Thoracic aorta (tissue), 2 donors: Measurements from ENCODE around the gene TRAT1. TPM values are rescaled to one million over a fixed set of nuclear protein-coding genes. Genes with fewer than 3 reads are reported as not detected.

Experiments used
- ATAC-seq: fragments of 150-250 bp; one replicate; pipeline ENCODE4 v1.8.0; 2017; ENCODE audit warnings: low read depth; ENCODE audit not compliant: insufficient number of reproducible peaks, low FRiP score
- DNase-seq: peaks from one replicate; pipeline ENCODE4 v3.0.0-alpha.2; 2020; ENCODE audit warnings: low spot score
- H3K27ac ChIP-seq, 2 donors: fragments of 200-600 bp; sonication (generic); 1 replicate in 1 of 2; 2 replicates in 1 of 2; pipeline ENCODE4 v1.5.1; 2016; ENCODE audit warnings: mild to moderate bottlenecking in 2 of 2, moderate library complexity in 2 of 2
- H3K27me3 ChIP-seq: fragments of 200-600 bp; sonication (generic); replicated peaks from 2 replicates; pipeline ENCODE4 v1.6.0; 2016; ENCODE audit warnings: mild to moderate bottlenecking; ENCODE audit not compliant: insufficient read depth
- H3K36me3 ChIP-seq: fragments of 200-600 bp; sonication (generic); one replicate; pipeline ENCODE4 v1.5.1; 2016
- H3K4me1 ChIP-seq, 2 donors: fragments of 200-600 bp; sonication (generic); 1 replicate in 1 of 2; 2 replicates in 1 of 2; pipeline versions ENCODE4 v1.5.1 to v1.6.0; 2016; ENCODE audit warnings: low read depth in 2 of 2, mild to moderate bottlenecking in 1 of 2; ENCODE audit not compliant: control insufficient read depth in 1 of 2
- H3K4me3 ChIP-seq: fragments of 200-600 bp; sonication (generic); 2 replicates; pipeline ENCODE4 v1.5.1; 2016; ENCODE audit warnings: mild to moderate bottlenecking
- H3K9me3 ChIP-seq: fragments of 200-600 bp; sonication (generic); 2 replicates; pipeline ENCODE4 v1.5.1; 2016
- total RNA-seq, 2 donors: library from RNA; depleted of rRNA; stranded (reverse); fragments of >200 nt; gene quantifications; one replicate each; pipeline versions ENCODE4 v1.1.0 to v1.2.3, GENCODE V29; 2016
- TF ChIP-seq, protein P1 (sequence below): fragments of 200-600 bp; sonication (generic); IDR thresholded peaks from one replicate; pipeline ENCODE4 v1.5.1; 2019; ENCODE audit warnings: antibody characterized with exemption

TRAT1 gene
- total RNA-seq, 2 donors from 2014 or later = not detected

DNA sequence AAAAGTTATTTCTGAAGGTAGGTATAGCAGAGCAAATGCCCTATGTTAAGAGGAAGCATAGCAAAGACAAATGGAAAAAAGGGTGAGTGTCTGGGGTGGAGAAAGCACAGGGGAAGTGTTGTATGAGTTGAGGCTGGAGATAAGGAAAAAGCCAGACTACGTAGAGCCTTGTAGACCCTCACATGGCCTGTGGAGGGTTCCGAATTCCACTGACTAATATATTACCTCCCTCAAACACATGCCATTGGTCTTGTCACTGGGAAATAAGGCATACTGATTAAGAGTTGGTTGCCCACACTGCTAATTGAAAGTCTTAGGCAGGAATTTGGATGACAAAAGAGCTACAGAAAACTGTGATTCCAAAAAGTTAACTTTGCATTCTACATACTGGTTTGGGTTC is 65.2 kb downstream of the TRAT1 start:
- Histone ChIP-seq H3K27me3 (no peaks in the 10 kb centered on the region), H3K36me3 (no peaks in the 10 kb centered on the region), H3K27ac (no peak overlapping the region), H3K4me3 (no peak overlapping the region), H3K4me1 (no peaks in the 10 kb centered on the region), H3K9me3 (no peaks in the 10 kb centered on the region)
- ATAC-seq = no peak
- DNase-seq = no peak
- TF ChIP-seq, protein P1, sequence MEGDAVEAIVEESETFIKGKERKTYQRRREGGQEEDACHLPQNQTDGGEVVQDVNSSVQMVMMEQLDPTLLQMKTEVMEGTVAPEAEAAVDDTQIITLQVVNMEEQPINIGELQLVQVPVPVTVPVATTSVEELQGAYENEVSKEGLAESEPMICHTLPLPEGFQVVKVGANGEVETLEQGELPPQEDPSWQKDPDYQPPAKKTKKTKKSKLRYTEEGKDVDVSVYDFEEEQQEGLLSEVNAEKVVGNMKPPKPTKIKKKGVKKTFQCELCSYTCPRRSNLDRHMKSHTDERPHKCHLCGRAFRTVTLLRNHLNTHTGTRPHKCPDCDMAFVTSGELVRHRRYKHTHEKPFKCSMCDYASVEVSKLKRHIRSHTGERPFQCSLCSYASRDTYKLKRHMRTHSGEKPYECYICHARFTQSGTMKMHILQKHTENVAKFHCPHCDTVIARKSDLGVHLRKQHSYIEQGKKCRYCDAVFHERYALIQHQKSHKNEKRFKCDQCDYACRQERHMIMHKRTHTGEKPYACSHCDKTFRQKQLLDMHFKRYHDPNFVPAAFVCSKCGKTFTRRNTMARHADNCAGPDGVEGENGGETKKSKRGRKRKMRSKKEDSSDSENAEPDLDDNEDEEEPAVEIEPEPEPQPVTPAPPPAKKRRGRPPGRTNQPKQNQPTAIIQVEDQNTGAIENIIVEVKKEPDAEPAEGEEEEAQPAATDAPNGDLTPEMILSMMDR = no peak

DNA sequence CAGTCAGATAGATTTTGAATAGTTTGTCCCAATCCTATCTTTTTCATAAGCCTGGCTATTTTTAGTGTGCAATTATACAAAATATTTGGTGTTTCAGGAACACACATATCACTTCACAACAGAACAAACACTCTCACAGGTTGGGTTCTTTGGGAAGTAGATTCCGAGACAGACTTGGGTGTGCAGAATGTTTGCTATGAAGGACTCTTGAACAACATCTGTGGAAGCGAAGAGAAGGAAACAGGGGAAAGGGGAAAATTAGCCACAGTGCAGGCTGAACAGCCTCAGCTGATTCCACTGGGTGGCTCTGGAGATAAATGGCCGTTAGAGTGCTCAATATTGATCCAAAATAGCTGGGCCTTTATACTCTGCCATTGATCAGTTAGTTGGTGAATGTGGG is 69.2 kb downstream of the TRAT1 start:
- H3K4me3 ChIP-seq = no peak overlapping the region
- H3K4me1 ChIP-seq = no peaks in the 10 kb centered on the region

DNA sequence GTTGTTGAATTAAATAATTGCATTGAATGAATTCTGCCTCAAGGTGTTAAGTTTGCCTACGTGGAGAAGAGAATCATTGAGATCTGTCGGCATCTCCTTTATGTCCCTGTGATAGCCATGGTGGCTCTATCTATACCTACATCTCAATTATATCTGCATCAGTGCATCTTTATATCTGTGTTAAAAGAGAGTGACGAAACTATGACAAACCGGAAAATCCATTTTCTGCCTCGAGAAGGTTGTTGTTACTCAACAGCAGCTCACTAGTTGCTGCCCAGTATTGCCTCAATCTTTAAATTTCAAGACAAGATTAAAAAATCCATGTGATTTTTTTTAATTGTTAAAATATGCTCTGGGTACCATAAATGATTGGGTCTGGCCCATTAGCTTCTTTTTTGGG is 72.4 kb downstream of the TRAT1 start:
- TF ChIP-seq, protein P1 = no peak
- Histone ChIP-seq H3K9me3 (no peaks in the 10 kb centered on the region), H3K27ac (no peak overlapping the region), H3K4me1 (no peaks in the 10 kb centered on the region), H3K36me3 (no peaks in the 10 kb centered on the region), H3K27me3 (no peaks in the 10 kb centered on the region), H3K4me3 (no peak overlapping the region)
- no peak for DNase-seq
- ATAC-seq = no peak

More for the DNA sequence above, 69.2 kb downstream of the TRAT1 start:
- ATAC-seq (no peak), DNase-seq (no peak)
- Histone ChIP-seq H3K27me3 (no peaks in the 10 kb centered on the region), H3K36me3 (no peaks in the 10 kb centered on the region), H3K9me3 (no peaks in the 10 kb centered on the region), H3K27ac (no peak overlapping the region)
- TF ChIP-seq, protein P1 = no peak

DNA sequence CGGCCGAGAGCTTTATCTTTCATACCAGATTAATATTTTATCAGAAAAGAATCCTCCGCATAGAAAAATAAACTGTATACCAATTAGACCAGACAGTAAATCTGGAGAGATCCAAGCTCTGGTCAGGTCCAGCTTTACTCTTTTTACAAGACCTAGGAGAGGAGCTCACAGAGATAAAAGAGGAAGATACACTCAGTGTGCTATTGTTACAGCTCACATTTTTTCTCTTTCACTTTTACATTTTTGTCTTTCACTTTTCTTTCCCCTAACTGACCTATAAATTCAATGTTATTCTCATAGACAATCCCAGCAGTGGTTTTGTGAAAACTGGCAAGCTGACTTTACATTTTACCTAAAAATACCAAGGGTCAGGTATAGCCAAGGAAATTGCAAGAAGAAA is 75.3 kb downstream of the TRAT1 start:
- no peak for ATAC-seq
- no peaks in the 10 kb centered on the region for H3K27me3 ChIP-seq
- no peaks in the 10 kb centered on the region for H3K9me3 ChIP-seq
- TF ChIP-seq, protein P1 = no peak
- no peak overlapping the region for H3K27ac ChIP-seq
- DNase-seq = no peak
- H3K36me3 ChIP-seq = no peaks in the 10 kb centered on the region
- H3K4me1 ChIP-seq = no peaks in the 10 kb centered on the region
- no peak overlapping the region for H3K4me3 ChIP-seq

DNA sequence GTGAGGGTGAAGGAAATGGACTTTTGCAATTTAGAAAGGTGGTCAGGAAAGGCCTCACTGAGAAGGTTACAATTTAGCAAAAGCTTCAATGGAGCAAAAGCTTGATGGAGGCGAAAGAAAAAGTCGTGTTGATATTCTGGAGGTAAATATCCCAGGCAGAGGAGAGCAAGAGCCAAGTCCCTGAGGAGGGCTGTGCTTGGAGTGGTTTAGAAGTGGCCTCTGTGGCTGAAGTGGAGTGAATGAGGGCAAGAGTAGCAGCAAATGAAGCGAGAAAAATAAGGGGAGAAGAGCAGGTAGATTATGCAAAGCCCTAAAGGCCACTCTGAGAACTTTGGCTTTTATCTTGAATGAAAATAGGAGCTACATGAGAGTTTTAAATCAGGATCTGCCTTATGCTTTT is 76.9 kb downstream of the TRAT1 start:
- TF ChIP-seq, protein P1 = no peak
- ATAC-seq = no peak

More for the DNA sequence above, 76.9 kb downstream of the TRAT1 start:
- Histone ChIP-seq H3K36me3 (no peaks in the 10 kb centered on the region), H3K27ac (no peak overlapping the region), H3K4me1 (no peaks in the 10 kb centered on the region), H3K9me3 (no peaks in the 10 kb centered on the region), H3K4me3 (no peak overlapping the region), H3K27me3 (no peaks in the 10 kb centered on the region)
- DNase-seq = no peak

Other genes starting within 250 kb of the TRAT1 start
- gene CIP2A, start 233.3 kb upstream of the TRAT1 start, total RNA-seq = 1 to 10 TPM; 1.6 to 5.9 TPM
- gene DZIP3, start 233.1 kb upstream of the TRAT1 start, total RNA-seq = 10 to 100 TPM in 1 of 2 donors, 1 to 10 TPM in 1; 9.3 to 10.2 TPM
- not detected for gene RETNLB, start 65.4 kb upstream of the TRAT1 start, total RNA-seq
- not detected for gene GUCA1C, start 131.1 kb downstream of the TRAT1 start, total RNA-seq